ENCODE measurements around the gene SDC4. TPM values are rescaled to one million over a fixed set of nuclear protein-coding genes. Genes with fewer than 3 reads are reported as not detected.

Gene SDC4
- total RNA-seq, 2 donors from 2014 or later = 93.5 to 108 TPM

GRCh38 chr20:45307076-45307640 is 41.1 kb downstream of the SDC4 start:
- ATAC-seq (ENCODE audit: insufficient number of reproducible peaks, low FRiP score, low read depth) (no peak), DNase-seq (ENCODE audit: low spot score) (no peak)
- Histone ChIP-seq H3K4me1 (ENCODE audit: control insufficient read depth in 1 of 2, low read depth in 2 of 2) (peaks cover 0 to 5% of the 10 kb centered on the region in 2 donors), H3K27ac (no peak overlapping the region), H3K4me3 (no peak overlapping the region), H3K9me3 (no peaks in the 10 kb centered on the region), H3K36me3 (no peaks in the 10 kb centered on the region), H3K27me3 (replicated peaks; ENCODE audit: insufficient read depth) (peaks cover 8% of the 10 kb centered on the region)
- TF ChIP-seq CTCF (IDR thresholded peaks at IDR 0.05) = no peak

- H3K9me3 ChIP-seq = no peaks in the 10 kb centered on the region
- H3K27ac ChIP-seq = no peak within 1 kb of the TSS
- peaks cover 0 to 5% of the 10 kb centered on the region in 2 donors for H3K4me1 ChIP-seq (ENCODE audit: control insufficient read depth in 1 of 2, low read depth in 2 of 2)
- H3K36me3 ChIP-seq = no peaks in the 10 kb centered on the region
- TF ChIP-seq CTCF (IDR thresholded peaks at IDR 0.05) = peak; percentile 77
- H3K4me3 ChIP-seq = no peak within 1 kb of the TSS
- ATAC-seq (ENCODE audit: insufficient number of reproducible peaks, low FRiP score, low read depth) (no peak), DNase-seq (ENCODE audit: low spot score) (no peak)
- H3K27me3 ChIP-seq (replicated peaks; ENCODE audit: insufficient read depth) = peaks cover 8% of the 10 kb centered on the region
Measured at GRCh38 chr20:45306431-45306982, 41.7 kb downstream of the SDC4 start, which contains the start of gene RBPJL. TSS of gene RBPJL (plus strand) at chr20:45306840. CDS start at chr20:45306923, 83 bp downstream.

- H3K4me1 ChIP-seq (ENCODE audit: control insufficient read depth in 1 of 2, low read depth in 2 of 2) = peaks cover 0 to 5% of the 10 kb centered on the region in 2 donors
- no peak overlapping the region for H3K4me3 ChIP-seq
- peaks cover 8% of the 10 kb centered on the region for H3K27me3 ChIP-seq (replicated peaks; ENCODE audit: insufficient read depth)
- no peak for TF ChIP-seq CTCF (IDR thresholded peaks at IDR 0.05)
- ATAC-seq (ENCODE audit: insufficient number of reproducible peaks, low FRiP score, low read depth) (no peak), DNase-seq (ENCODE audit: low spot score) (no peak)
- no peaks in the 10 kb centered on the region for H3K36me3 ChIP-seq
- H3K9me3 ChIP-seq = no peaks in the 10 kb centered on the region
- no peak overlapping the region for H3K27ac ChIP-seq
Measured at GRCh38 chr20:45305262-45305661, 43.0 kb downstream of the SDC4 start.

- H3K36me3 ChIP-seq = no peaks in the 10 kb centered on the region
- H3K4me1 ChIP-seq (ENCODE audit: control insufficient read depth in 1 of 2, low read depth in 2 of 2) = peaks cover 0 to 5% of the 10 kb centered on the region in 2 donors
- H3K4me3 ChIP-seq = no peak overlapping the region
- peaks cover 8% of the 10 kb centered on the region for H3K27me3 ChIP-seq (replicated peaks; ENCODE audit: insufficient read depth)
- no peaks in the 10 kb centered on the region for H3K9me3 ChIP-seq
- DNase-seq (ENCODE audit: low spot score) = no peak
- TF ChIP-seq CTCF (IDR thresholded peaks at IDR 0.05) = no peak
- no peak overlapping the region for H3K27ac ChIP-seq
- no peak for ATAC-seq (ENCODE audit: insufficient number of reproducible peaks, low FRiP score, low read depth)
Measured at GRCh38 chr20:45304464-45304999, 43.7 kb downstream of the SDC4 start.

GRCh38 chr20:45303586-45304463 is 44.4 kb downstream of the SDC4 start:
- peaks cover 8% of the 10 kb centered on the region for H3K27me3 ChIP-seq (replicated peaks; ENCODE audit: insufficient read depth)
- H3K9me3 ChIP-seq = no peaks in the 10 kb centered on the region
- no peak for DNase-seq (ENCODE audit: low spot score)
- no peak overlapping the region for H3K4me3 ChIP-seq
- H3K4me1 ChIP-seq (ENCODE audit: control insufficient read depth in 1 of 2, low read depth in 2 of 2) = peaks cover 0 to 5% of the 10 kb centered on the region in 2 donors
- H3K27ac ChIP-seq = no peak overlapping the region
- ATAC-seq (ENCODE audit: insufficient number of reproducible peaks, low FRiP score, low read depth) = no peak
- no peaks in the 10 kb centered on the region for H3K36me3 ChIP-seq
- no peak for TF ChIP-seq CTCF (IDR thresholded peaks at IDR 0.05)

Measured in thoracic aorta (tissue), 2 donors.